ENCODE results near the gene CFAP157.

DNA sequence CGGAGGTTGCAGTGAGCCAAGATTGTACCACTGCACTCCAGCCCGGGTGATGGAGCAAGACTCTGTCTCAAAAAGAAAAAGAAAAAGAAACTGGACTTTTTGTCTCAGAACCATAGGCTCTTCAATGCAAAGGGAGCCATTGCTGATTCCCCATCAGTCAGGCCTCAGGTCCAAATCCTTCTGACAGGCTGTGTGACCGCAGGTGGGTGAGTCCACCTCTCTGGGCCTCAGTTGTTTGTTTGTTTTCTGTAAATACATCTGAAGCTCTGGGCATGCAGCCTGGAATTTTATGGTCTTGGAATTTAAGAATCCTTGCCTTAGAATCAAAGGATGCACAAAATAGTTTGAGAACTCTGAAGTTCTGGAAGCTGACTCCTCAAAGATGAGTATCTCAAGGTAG lies 49.4 kb downstream of the CFAP157 start:
- TF ChIP-seq BRCA1 (CRISPR knock-in tag; IDR thresholded peaks at IDR 0.05) (no peak), HDAC6 (IDR thresholded peaks at IDR 0.05; ENCODE audit: low read depth, low read length) (no peak), ETV6 (CRISPR knock-in tag; conservative IDR thresholded peaks at IDR 0.05) (no peak), JUND (CRISPR knock-in tag; IDR thresholded peaks at IDR 0.05) (no peak), MYC (CRISPR knock-in tag; IDR thresholded peaks at IDR 0.05; ENCODE audit: borderline replicate concordance) (no peak), ZNF775 (CRISPR knock-in tag; IDR thresholded peaks at IDR 0.05; ENCODE audit: borderline replicate concordance) (no peak), CBX1 (IDR thresholded peaks at IDR 0.05; ENCODE audit: low read depth) (no peak), FOSL1 (CRISPR knock-in tag; IDR thresholded peaks at IDR 0.05; ENCODE audit: borderline replicate concordance) (no peak), HNRNPL (IDR thresholded peaks at IDR 0.05; ENCODE audit: low read depth, low read length) (no peak)
